K562 (cell line): ENCODE results near the gene HPCAL1.

Source experiments
- BRD4 ChIP-seq: fragments of 200-600 bp; sonication (generic); IDR thresholded peaks from 2 replicates; pipeline ENCODE4 v1.6.1; 2017; ENCODE audit warnings: inconsistent platforms
- MAFF ChIP-seq: IDR thresholded peaks from 2 replicates; pipeline ENCODE4 v1.6.1; 2012; ENCODE audit warnings: low read length, improper control_type of control experiment
- NCOA2 ChIP-seq, 2 experiments: fragments of 450-650 bp; IDR thresholded peaks; 2 replicates each; pipeline ENCODE4 v1.6.1; 2018; ENCODE audit warnings: mild to moderate bottlenecking in 2 of 2, moderate library complexity in 1 of 2; ENCODE audit not compliant: partially characterized antibody in 2 of 2
- NCOR1 ChIP-seq: fragments of 450-650 bp; IDR thresholded peaks from 2 replicates; pipeline ENCODE4 v1.6.1; 2016; ENCODE audit warnings: mild to moderate bottlenecking, moderate library complexity
- PHF20 ChIP-seq: fragments of 450-650 bp; IDR thresholded peaks from 2 replicates; pipeline ENCODE4 v1.6.1; 2018; ENCODE audit not compliant: partially characterized antibody
- PML ChIP-seq: IDR thresholded peaks from 2 replicates; pipeline ENCODE4 v1.6.1; 2012; ENCODE audit warnings: low read length, inconsistent platforms
- SREBF2 ChIP-seq: sonication (generic); formaldehyde crosslinking; IDR thresholded peaks from 2 replicates; pipeline ENCODE4 v1.4.0; 2020; ENCODE audit warnings: mild to moderate bottlenecking, missing genetic modification reagents
- STAT6 ChIP-seq: sonication (generic); formaldehyde crosslinking; IDR thresholded peaks from 2 replicates; pipeline ENCODE4 v1.8.1; 2023; ENCODE audit warnings: mild to moderate bottlenecking, missing genetic modification reagents
- TAF1 ChIP-seq: IDR thresholded peaks from 2 replicates; pipeline ENCODE4 v1.6.1; 2011; ENCODE audit warnings: mild to moderate bottlenecking, low read length, moderate library complexity; ENCODE audit not compliant: insufficient read depth, control insufficient read depth, severe bottlenecking; ENCODE audit errors: extremely low read depth
- TF ChIP-seq, protein P1 (sequence below), 3 experiments: IDR thresholded peaks in 2 of 3; conservative IDR thresholded peaks in 1 of 3; 2 replicates each; pipeline ENCODE4 v1.5.1; 2011 to 2012; ENCODE audit warnings: low read length in 3 of 3, mild to moderate bottlenecking in 3 of 3, control low read depth in 2 of 3, improper control_type of control experiment in 1 of 3, inconsistent platforms in 1 of 3, low read depth in 1 of 3, mixed read lengths in 1 of 3, moderate library complexity in 1 of 3; ENCODE audit not compliant: insufficient read depth in 2 of 3

- TF ChIP-seq STAT6 (CRISPR knock-in tag): no peak
- no peak for TF ChIP-seq SREBF2
- no peak for TF ChIP-seq NCOR1
- TF ChIP-seq PHF20: no peak
- no peak for TF ChIP-seq NCOA2 (IDR thresholded peaks at IDR 0.05; ENCODE audit: partially characterized antibody in 2 of 2)
- TF ChIP-seq, protein P1, sequence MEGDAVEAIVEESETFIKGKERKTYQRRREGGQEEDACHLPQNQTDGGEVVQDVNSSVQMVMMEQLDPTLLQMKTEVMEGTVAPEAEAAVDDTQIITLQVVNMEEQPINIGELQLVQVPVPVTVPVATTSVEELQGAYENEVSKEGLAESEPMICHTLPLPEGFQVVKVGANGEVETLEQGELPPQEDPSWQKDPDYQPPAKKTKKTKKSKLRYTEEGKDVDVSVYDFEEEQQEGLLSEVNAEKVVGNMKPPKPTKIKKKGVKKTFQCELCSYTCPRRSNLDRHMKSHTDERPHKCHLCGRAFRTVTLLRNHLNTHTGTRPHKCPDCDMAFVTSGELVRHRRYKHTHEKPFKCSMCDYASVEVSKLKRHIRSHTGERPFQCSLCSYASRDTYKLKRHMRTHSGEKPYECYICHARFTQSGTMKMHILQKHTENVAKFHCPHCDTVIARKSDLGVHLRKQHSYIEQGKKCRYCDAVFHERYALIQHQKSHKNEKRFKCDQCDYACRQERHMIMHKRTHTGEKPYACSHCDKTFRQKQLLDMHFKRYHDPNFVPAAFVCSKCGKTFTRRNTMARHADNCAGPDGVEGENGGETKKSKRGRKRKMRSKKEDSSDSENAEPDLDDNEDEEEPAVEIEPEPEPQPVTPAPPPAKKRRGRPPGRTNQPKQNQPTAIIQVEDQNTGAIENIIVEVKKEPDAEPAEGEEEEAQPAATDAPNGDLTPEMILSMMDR (IDR thresholded peaks at IDR 0.05 in 2 of 3, conservative IDR thresholded peaks at IDR 0.05 in 1 of 3; ENCODE audit: insufficient read depth in 2 of 3, low read depth in 1 of 3, low read length in 3 of 3): no peak
- no peak for TF ChIP-seq TAF1
- no peak for TF ChIP-seq MAFF
- no peak for TF ChIP-seq BRD4
- TF ChIP-seq PML: no peak
These were observed 9.1 kb upstream of the HPCAL1 start for GRCh38 chr2:10293603-10294002.
